ENCODE data around the gene NLRP6. TPM values are rescaled to one million over a fixed set of nuclear protein-coding genes. Genes with fewer than 3 reads are reported as not detected.
"Not testable (repeated sequence)": the region's sequence is repeated elsewhere in the genome, so short reads cannot be mapped to it uniquely, and the experiment has no call there.

Gene NLRP6
- total and polyA plus RNA-seq, 12 donors: 0.07 to 0.25 (median 0.10) TPM; not detected in 6

DNA sequence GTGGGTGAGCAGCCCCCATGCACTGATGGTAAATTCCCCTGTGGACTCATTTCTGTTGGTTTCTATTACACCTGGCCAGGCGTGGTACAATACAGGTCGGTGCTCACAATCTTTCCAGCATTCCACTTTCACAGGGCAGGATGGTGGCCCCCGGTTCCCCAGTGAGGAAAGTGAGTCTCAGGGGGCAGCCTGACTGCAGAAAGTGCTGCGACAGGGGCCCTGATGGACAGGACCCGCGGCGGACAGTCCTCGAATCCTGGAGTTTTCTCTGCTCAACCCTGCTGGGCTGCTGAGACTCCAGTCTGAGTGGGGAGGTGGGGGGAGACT is 7.7 kb downstream of the NLRP6 start:
- Histone ChIP-seq H3K4me1 (peaks cover 3 to 31% (median 19%) of the 10 kb centered on the region in 9 donors), H3K27me3 (peaks cover 10 to 73% (median 63%) of the 10 kb centered on the region in 7 donors), H3K27ac (no peak overlapping the region), H3K36me3 (peaks cover 0 to 4% (median 0%) of the 10 kb centered on the region in 9 donors), H3K9me3 (no peaks in the 10 kb centered on the region), H3K4me3 (no peak overlapping the region)
- DNase-seq: peak in 1 of 2 donors; percentile 2
- intact Hi-C loops (cut with DNase I): loop anchor here in 1 of 10 donors (5.0 kb wide), 1 partner anchor 34 kb away; no protein-coding TSS in a partner anchor
- no peak for ATAC-seq
- TF ChIP-seq, protein P1, sequence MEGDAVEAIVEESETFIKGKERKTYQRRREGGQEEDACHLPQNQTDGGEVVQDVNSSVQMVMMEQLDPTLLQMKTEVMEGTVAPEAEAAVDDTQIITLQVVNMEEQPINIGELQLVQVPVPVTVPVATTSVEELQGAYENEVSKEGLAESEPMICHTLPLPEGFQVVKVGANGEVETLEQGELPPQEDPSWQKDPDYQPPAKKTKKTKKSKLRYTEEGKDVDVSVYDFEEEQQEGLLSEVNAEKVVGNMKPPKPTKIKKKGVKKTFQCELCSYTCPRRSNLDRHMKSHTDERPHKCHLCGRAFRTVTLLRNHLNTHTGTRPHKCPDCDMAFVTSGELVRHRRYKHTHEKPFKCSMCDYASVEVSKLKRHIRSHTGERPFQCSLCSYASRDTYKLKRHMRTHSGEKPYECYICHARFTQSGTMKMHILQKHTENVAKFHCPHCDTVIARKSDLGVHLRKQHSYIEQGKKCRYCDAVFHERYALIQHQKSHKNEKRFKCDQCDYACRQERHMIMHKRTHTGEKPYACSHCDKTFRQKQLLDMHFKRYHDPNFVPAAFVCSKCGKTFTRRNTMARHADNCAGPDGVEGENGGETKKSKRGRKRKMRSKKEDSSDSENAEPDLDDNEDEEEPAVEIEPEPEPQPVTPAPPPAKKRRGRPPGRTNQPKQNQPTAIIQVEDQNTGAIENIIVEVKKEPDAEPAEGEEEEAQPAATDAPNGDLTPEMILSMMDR (IDR thresholded peaks at IDR 0.05): no peak
- WGBS, 2 donors: 85 to 91% methylated on average over 8 of the region's 8 CpGs

DNA sequence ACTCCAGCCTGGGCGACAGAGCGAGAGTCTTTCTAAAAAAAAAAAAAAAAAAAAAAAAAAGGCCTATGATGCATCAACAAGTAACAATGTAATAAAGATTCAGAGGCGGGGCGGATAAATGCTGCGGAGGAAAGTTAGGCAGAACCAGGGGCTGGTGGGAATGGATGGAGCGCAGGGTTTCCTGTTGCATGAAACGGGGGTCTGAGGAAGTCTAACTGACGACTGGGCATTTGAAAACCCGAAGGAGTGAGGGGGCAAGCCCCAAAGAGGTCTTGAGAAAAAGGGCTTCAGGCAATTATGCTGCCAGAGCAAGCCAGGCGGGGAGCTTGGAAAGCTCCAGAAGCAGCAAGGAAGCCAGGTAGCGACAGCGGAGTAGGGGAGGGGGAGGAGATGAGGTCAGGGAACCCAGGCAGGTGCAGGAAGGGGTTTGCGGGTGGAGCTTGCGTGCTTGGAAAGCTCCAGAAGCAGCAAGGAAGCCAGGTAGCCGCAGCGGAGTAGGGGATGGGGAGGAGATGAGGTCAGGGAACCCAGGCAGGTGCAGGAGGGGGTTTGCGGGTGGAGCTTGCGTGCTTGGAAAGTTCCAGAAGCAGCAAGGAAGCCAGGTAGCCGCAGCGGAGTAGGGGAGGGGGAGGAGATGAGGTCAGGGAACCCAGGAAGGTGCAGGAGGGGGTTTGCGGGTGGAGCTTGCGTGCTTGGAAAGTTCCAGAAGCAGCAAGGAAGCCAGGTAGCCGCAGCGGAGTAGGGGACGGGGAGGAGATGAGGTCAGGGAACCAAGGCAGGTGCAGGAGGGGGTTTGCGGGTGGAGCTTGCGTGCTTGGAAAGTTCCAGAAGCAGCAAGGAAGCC is 9.0 kb downstream of the NLRP6 start:
- not testable (repeated sequence) for H3K9me3 ChIP-seq, H3K36me3 ChIP-seq, ATAC-seq
- peaks cover 0 to 60% (median 49%) of the 10 kb centered on the region in 7 donors for H3K27me3 ChIP-seq
- peak in 1 of 2 donors; percentile 4 for DNase-seq
- H3K4me1 ChIP-seq: peaks cover 3 to 20% (median 18%) of the 10 kb centered on the region in 9 donors
- peak overlapping the region in 1 of 10 donors; percentile 72 for H3K4me3 ChIP-seq
- peak overlapping the region in 1 of 10 donors; percentile 87 for H3K27ac ChIP-seq
- intact Hi-C loops (cut with DNase I): loop anchor here in 1 of 10 donors (5.0 kb wide), 1 partner anchor 35 kb away; no protein-coding TSS in a partner anchor
- WGBS, 2 donors: 85 to 88% methylated on average over 27 of the region's 27 CpGs

DNA sequence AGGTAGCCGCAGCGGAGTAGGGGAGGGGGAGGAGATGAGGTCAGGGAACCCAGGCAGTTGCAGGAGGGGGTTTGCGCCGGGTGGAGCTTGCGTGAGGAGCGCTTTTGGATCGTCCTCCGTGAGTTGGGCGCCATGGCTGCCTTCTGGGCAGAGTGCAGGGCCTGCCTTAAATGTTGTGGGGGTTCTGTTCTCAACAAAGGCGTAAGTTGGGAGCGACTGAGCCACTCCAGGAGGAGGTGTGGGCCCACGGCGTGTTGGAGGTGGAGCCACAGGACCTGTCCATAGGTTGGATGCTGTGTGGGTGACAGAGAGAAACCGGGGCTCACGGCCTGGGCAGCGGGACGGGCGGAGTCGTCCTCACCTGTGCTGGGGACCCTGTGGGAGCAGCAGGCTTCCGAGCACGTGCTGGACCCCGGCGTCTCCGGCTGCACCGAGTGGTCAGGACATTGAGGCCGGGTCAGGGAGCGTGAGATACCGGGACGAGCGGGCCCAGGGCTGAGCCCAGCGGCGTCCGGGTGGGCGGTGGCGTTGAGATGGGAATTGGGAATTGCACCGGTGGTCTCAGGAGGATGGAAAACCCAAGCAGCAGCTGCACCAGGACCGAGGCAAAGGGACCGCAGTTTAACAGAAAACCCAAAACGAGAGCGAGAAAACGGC is 9.7 kb downstream of the NLRP6 start:
- Histone ChIP-seq H3K27ac (peak overlapping the region in 7 of 10 donors; percentile 70 to 87 (median 82)), H3K9me3 (no peaks in the 10 kb centered on the region), H3K36me3 (peaks cover 0 to 13% (median 0%) of the 10 kb centered on the region in 9 donors), H3K4me3 (peak overlapping the region; percentile 58 to 82 (median 70)), H3K4me1 (peaks cover 3 to 20% (median 18%) of the 10 kb centered on the region in 9 donors), H3K27me3 (peaks cover 0 to 52% (median 42%) of the 10 kb centered on the region in 7 donors)
- peak; percentile 7 to 26 for DNase-seq
- peak in 3 of 8 donors; percentile 6 to 8 (median 6) for ATAC-seq
- WGBS, 2 donors: 18 to 25% methylated on average over 41 of the region's 41 CpGs
- TF ChIP-seq, protein P1 (IDR thresholded peaks at IDR 0.05): no peak
- intact Hi-C loops (cut with DNase I): loop anchor here in 1 of 10 donors (5.0 kb wide), 1 partner anchor 36 kb away; no protein-coding TSS in a partner anchor

DNA sequence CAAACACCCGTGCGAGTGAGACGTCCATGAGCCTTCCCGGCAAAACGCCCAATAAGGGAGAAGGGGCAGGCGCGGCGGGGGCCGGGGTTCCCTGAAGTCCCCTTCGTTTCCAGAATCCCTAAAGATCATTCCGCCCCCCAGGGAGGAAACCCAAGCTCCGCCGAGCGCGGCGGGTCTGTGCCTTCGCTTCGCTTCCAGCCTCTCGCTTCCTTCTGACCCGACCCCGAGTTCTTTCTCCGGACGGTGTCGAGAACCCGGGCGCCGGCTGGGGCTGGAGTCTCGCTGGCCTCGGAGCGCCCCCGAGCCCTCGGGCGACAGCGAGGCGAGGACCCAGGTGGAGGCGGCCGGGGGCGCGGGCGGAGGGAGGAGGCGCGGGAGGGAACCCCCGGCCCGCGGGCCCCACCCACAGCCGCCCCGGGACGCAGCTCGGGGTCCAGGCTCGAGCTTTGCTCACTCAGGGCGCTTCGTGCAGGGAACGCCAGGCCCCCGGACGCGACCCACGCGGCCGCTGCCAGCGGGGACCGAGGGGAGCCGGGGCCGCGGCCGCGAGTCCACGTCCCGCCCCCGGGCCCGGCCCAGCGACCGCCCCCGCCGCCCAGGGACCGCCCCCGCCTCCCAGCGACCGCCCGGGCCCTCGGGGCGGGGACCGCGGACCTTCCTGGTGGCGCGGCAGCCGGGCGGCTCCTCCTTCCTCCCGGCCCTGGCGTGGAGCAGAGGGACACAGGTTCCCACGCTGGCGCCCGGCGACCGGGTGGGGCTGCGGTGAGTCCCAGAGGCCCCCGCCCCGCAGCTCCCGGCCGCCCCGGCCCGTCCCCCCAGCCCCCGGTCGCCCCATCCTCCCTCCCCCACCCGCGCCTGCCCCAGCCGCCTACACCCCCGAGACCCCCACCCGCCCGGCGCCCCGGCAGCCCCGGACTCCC is 10.5 kb downstream of the NLRP6 start, which contains the start of gene PGGHG:
Gene PGGHG (plus strand): TSS at position 649 of the 920 bp plus-strand sequence. CDS start 691 bp downstream, outside the sequence.
- Histone ChIP-seq H3K4me3 (peak within 1 kb of the TSS; percentile 58 to 82 (median 70)), H3K36me3 (peaks cover 0 to 19% (median 0%) of the 10 kb centered on the region in 9 donors), H3K4me1 (peaks cover 3 to 20% (median 18%) of the 10 kb centered on the region in 9 donors), H3K27me3 (peaks cover 0 to 44% (median 34%) of the 10 kb centered on the region in 7 donors), H3K27ac (peak within 1 kb of the TSS; percentile 37 to 87 (median 80)), H3K9me3 (no peaks in the 10 kb centered on the region)
- TF ChIP-seq, protein P1 (IDR thresholded peaks at IDR 0.05): no peak
- peak; percentile 82 to 88 for DNase-seq
- ATAC-seq: peak; percentile 80 to 93 (median 86)
- intact Hi-C loops (cut with DNase I): loop anchor here in 1 of 10 donors (5.0 kb wide), 1 partner anchor 36 kb away; no protein-coding TSS in a partner anchor
- WGBS, 2 donors: 1% methylated on average over 41 to 112 of the region's 112 CpGs
